NT2/D1 (cell line): Measurements from ENCODE around the gene SMG6.
"Not testable (repeated sequence)": the region's sequence is repeated elsewhere in the genome, so short reads cannot be mapped to it uniquely, and the experiment has no call there.

Source experiments
- DNase-seq: peaks from one replicate; pipeline ENCODE4 v3.0.0-alpha.2; 2011; ENCODE audit warnings: low read depth, low spot score
- H3K27me3 ChIP-seq: 2 replicates; pipeline ENCODE4 v1.6.0; 2011; ENCODE audit warnings: mild to moderate bottlenecking; ENCODE audit not compliant: insufficient read length, insufficient read depth
- H3K36me3 ChIP-seq: 2 replicates; pipeline ENCODE4 v1.6.1; 2011; ENCODE audit warnings: mild to moderate bottlenecking, low read length, mixed read lengths; ENCODE audit not compliant: insufficient read depth, insufficient read length
- H3K4me1 ChIP-seq: 2 replicates; pipeline ENCODE4 v1.5.1; 2011; ENCODE audit not compliant: insufficient read depth, insufficient read length
- H3K4me3 ChIP-seq: 2 replicates; pipeline ENCODE4 v1.5.1; 2011; ENCODE audit warnings: low read depth; ENCODE audit not compliant: insufficient read length
- H3K9ac ChIP-seq: 2 replicates; pipeline ENCODE4 v1.6.0; 2011; ENCODE audit warnings: low read depth; ENCODE audit not compliant: insufficient read length
- H3K9me3 ChIP-seq: 2 replicates; pipeline ENCODE4 v1.5.1; 2011; ENCODE audit warnings: mild to moderate bottlenecking, low read length; ENCODE audit not compliant: insufficient read depth
- SUZ12 ChIP-seq: IDR thresholded peaks from 2 replicates; pipeline ENCODE4 v1.6.1; 2011; ENCODE audit not compliant: insufficient read length, insufficient read depth; ENCODE audit errors: extremely low read depth
- YY1 ChIP-seq: IDR thresholded peaks from 2 replicates; pipeline ENCODE4 v1.6.1; 2011; ENCODE audit not compliant: insufficient read length, insufficient read depth
- ZNF274 ChIP-seq: IDR thresholded peaks from 2 replicates; pipeline ENCODE4 v1.6.1; 2011; ENCODE audit warnings: mild to moderate bottlenecking, low read depth, low read length

The SMG6 gene

DNA sequence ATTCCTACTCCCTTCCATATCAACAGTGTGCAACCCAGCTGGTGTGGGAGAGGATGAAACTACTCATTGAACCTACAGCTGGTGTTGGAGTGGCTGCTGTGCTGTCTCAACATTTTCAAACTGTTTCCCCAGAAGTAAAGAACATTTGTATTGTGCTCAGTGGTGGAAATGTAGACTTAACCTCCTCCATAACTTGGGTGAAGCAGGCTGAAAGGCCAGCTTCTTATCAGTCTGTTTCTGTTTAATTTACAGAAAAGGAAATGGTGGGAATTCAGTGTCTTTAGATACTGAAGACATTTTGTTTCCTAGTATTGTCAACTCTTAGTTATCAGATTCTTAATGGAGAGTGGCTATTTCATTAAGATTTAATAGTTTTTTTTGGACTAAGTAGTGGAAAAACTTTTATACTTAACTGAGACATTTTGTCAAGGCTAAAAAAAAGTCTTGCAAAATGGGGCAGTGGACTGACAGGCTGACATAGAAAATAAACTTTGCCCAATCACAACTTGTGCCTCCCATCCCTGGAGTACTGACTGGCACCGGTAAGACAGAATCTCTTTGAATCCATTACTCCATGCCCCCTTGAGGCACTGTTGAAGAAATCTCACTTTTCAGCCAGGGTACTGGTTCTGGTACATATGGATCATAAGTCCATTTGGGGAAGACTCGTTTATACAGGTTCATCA lies 20.2 kb upstream of the SMG6 start:
- Histone ChIP-seq H3K9ac (no peak overlapping the region), H3K9me3 (no peaks in the 10 kb centered on the region), H3K4me1 (no peaks in the 10 kb centered on the region), H3K27me3 (no peaks in the 10 kb centered on the region), H3K36me3 (peaks cover 66% of the 10 kb centered on the region), H3K4me3 (no peak overlapping the region)
- DNase-seq = no peak
- TF ChIP-seq SUZ12 (no peak), YY1 (no peak), ZNF274 (no peak)

DNA sequence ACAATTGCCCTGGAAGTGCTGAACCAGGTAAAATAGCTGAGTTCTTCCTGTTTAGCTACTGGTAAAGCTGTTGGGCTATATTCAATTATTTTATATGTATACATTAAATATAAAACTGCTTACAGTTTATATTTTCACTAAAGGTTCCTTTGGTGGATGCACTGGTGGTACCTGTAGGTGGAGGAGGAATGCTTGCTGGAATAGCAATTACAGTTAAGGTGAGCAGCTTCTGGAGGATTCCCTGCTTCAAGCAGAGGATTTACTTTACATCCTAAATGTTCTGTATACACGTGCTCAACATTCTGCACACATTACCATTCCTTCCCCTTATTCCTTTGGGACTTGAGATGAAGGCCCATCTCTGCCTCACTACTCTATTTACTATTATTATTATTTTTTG lies 17.8 kb upstream of the SMG6 start:
- no peak overlapping the region for H3K9ac ChIP-seq
- no peaks in the 10 kb centered on the region for H3K27me3 ChIP-seq
- H3K36me3 ChIP-seq = peaks cover 52% of the 10 kb centered on the region

DNA sequence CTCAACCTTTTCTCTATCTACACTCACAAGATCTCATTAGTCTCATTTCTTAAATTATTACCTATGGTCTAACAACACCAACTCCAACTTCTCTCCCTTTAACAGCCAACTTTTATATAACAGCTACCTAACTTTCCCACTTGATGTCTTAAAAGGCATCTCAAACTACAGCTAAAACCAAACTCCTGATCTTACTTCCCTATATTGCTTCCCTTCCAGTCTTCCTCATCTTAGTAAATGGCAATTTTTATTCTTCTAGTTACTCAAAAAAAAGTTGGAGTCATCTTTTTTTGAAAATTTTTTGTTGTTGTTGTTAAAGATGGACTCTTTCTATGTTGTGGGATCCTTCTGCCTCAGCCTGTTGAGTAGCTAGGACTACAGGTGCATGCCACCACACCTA lies 15.5 kb upstream of the SMG6 start:
- Histone ChIP-seq H3K9ac (no peak overlapping the region), H3K4me1 (no peaks in the 10 kb centered on the region), H3K36me3 (peaks cover 29% of the 10 kb centered on the region), H3K27me3 (no peaks in the 10 kb centered on the region), H3K9me3 (no peaks in the 10 kb centered on the region), H3K4me3 (no peak overlapping the region)
- no peak for DNase-seq
- TF ChIP-seq YY1 (no peak), SUZ12 (no peak), ZNF274 (no peak)

More for the DNA sequence above, 17.8 kb upstream of the SMG6 start:
- H3K4me3 ChIP-seq = no peak overlapping the region
- no peaks in the 10 kb centered on the region for H3K9me3 ChIP-seq
- TF ChIP-seq ZNF274 = no peak
- TF ChIP-seq YY1 = no peak
- TF ChIP-seq SUZ12 = no peak
- no peak for DNase-seq
- no peaks in the 10 kb centered on the region for H3K4me1 ChIP-seq

DNA sequence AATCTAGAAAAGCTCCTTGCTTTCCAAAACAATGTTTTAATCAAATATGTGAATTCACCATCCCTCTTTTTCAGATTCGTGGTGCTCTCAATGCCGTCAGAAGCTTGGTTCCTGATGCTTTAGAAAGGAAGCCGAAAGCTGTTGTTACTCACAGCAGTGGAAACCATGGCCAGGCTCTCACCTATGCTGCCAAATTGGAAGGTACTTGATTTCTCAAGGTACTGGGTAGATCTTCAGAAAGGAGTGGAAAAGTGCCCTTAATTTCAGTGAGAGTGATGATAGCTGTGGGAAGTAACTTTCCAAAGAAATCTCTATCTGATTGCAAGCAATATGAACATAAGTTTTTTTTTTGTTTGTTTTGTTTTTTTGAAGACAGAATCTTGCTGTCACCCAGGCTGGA lies 14.2 kb upstream of the SMG6 start:
- TF ChIP-seq SUZ12 = no peak
- no peak for TF ChIP-seq ZNF274
- no peak for TF ChIP-seq YY1
- Histone ChIP-seq H3K9me3 (no peaks in the 10 kb centered on the region), H3K4me3 (no peak overlapping the region), H3K36me3 (peaks cover 17% of the 10 kb centered on the region), H3K27me3 (no peaks in the 10 kb centered on the region), H3K4me1 (no peaks in the 10 kb centered on the region), H3K9ac (no peak overlapping the region)
- DNase-seq = no peak

DNA sequence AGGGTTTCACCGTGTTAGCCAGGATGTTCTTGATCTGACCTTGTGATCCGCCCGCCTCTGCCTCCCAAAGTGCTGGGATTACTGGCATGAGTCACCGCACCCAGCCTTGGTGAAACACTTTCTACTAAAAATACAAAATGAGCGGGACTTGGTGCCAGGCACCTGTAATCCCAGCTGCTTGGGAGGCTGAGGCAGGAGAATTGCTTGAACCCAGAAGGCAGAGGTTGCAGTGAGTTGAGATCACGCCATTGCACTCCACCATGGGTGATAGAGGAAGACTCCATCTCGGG lies 13.3 kb upstream of the SMG6 start:
- H3K9ac ChIP-seq, H3K9me3 ChIP-seq, H3K27me3 ChIP-seq: not testable (repeated sequence)

DNA sequence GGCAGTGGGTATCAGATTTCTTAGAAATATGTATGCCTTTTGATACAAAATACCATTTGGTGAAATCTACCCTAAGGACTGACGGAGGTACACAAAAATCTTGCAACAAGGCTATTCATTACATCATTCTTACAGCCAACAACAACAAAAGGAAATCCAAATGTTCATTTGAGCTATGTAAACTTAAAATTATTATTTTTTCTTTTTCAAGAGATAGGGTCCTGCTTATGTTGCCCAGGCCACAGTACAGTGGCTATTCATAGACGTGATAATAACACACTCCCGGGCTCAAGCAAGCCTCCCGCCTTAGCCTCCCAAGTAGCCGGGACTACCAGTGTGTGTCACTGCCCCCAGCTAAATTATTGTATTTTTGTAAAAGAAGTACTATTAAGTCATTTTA lies 9.2 kb upstream of the SMG6 start:
- Histone ChIP-seq H3K9me3 (no peaks in the 10 kb centered on the region), H3K9ac (no peak overlapping the region), H3K4me1 (no peaks in the 10 kb centered on the region), H3K4me3 (no peak overlapping the region), H3K36me3 (no peaks in the 10 kb centered on the region), H3K27me3 (no peaks in the 10 kb centered on the region)
- DNase-seq = no peak
- TF ChIP-seq SUZ12 (no peak), ZNF274 (no peak), YY1 (no peak)

More for the DNA sequence above, 13.3 kb upstream of the SMG6 start:
- H3K4me1 ChIP-seq, H3K4me3 ChIP-seq, DNase-seq: not testable (repeated sequence)
- H3K36me3 ChIP-seq = peaks cover 11% of the 10 kb centered on the region

DNA sequence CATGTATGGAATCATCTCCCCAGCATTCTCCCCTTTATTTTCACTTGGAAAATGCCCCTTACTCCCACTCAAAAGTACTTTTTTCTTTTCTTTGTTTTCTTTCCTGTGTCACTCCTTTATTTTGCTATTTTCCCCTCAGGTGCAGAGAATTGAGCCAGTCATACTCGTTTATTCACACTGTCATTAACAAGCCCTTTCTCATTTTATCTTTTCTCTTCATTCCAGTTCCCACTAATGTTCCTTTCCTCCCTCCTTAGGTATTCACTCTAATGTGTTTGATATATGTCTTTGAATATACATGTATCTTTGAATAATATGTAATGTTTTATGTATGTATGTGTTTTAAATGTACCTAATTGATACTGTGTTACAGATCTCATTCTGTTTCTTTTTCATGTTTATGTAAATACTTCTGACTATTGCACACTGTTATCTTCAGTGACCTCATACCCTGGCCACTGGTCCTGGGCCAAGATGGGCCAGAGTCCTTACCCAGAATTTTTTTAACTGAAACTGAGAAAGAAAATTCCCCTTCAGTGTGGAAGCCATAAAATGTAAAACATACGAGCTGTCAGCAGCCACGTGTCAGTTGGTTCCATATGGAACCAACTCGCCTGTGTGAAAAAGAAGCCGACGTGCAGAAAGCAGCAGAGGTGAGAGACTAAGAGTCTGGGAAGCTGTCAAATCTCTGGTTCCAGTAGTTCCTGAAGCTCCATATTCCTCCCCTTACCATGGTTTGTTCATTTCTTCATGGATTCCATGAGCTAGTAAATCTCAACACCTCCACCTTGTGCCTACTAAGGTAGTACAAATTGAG lies 6.0 kb upstream of the SMG6 start:
- no peak overlapping the region for H3K4me3 ChIP-seq
- no peaks in the 10 kb centered on the region for H3K9me3 ChIP-seq
- TF ChIP-seq YY1 (no peak), ZNF274 (no peak), SUZ12 (no peak)
- H3K9ac ChIP-seq = no peak overlapping the region
- no peaks in the 10 kb centered on the region for H3K4me1 ChIP-seq
- no peaks in the 10 kb centered on the region for H3K27me3 ChIP-seq
- DNase-seq = no peak
- peaks cover 8% of the 10 kb centered on the region for H3K36me3 ChIP-seq
